ENCODE measurements around the gene CBL. TPM values are rescaled to one million over a fixed set of nuclear protein-coding genes. Genes with fewer than 3 reads are reported as not detected.

Gene CBL
- total and polyA plus RNA-seq, 2 experiments from 2014 or later = 31.6 to 67.6 TPM

DNA sequence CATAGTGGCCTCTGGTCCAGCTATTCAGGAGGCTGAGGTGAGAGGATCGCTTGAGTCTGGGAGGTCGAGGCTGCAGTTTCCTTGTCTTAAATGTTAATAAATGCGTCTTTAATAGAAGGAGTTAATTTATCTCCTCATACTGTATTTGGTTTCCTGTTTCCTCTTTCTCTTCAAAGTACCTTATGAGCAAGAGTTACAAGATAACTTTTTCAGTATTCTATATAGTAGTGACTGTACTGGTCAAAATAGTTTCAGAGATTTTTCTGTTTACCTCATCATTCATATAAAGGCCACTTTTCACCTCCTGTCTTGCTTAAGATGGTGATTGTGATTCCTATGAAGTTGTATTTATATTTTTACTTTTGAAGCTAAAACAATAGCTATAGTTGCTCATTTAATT lies 59.9 kb downstream of the CBL start (continued):
- TF ChIP-seq, protein P1, sequence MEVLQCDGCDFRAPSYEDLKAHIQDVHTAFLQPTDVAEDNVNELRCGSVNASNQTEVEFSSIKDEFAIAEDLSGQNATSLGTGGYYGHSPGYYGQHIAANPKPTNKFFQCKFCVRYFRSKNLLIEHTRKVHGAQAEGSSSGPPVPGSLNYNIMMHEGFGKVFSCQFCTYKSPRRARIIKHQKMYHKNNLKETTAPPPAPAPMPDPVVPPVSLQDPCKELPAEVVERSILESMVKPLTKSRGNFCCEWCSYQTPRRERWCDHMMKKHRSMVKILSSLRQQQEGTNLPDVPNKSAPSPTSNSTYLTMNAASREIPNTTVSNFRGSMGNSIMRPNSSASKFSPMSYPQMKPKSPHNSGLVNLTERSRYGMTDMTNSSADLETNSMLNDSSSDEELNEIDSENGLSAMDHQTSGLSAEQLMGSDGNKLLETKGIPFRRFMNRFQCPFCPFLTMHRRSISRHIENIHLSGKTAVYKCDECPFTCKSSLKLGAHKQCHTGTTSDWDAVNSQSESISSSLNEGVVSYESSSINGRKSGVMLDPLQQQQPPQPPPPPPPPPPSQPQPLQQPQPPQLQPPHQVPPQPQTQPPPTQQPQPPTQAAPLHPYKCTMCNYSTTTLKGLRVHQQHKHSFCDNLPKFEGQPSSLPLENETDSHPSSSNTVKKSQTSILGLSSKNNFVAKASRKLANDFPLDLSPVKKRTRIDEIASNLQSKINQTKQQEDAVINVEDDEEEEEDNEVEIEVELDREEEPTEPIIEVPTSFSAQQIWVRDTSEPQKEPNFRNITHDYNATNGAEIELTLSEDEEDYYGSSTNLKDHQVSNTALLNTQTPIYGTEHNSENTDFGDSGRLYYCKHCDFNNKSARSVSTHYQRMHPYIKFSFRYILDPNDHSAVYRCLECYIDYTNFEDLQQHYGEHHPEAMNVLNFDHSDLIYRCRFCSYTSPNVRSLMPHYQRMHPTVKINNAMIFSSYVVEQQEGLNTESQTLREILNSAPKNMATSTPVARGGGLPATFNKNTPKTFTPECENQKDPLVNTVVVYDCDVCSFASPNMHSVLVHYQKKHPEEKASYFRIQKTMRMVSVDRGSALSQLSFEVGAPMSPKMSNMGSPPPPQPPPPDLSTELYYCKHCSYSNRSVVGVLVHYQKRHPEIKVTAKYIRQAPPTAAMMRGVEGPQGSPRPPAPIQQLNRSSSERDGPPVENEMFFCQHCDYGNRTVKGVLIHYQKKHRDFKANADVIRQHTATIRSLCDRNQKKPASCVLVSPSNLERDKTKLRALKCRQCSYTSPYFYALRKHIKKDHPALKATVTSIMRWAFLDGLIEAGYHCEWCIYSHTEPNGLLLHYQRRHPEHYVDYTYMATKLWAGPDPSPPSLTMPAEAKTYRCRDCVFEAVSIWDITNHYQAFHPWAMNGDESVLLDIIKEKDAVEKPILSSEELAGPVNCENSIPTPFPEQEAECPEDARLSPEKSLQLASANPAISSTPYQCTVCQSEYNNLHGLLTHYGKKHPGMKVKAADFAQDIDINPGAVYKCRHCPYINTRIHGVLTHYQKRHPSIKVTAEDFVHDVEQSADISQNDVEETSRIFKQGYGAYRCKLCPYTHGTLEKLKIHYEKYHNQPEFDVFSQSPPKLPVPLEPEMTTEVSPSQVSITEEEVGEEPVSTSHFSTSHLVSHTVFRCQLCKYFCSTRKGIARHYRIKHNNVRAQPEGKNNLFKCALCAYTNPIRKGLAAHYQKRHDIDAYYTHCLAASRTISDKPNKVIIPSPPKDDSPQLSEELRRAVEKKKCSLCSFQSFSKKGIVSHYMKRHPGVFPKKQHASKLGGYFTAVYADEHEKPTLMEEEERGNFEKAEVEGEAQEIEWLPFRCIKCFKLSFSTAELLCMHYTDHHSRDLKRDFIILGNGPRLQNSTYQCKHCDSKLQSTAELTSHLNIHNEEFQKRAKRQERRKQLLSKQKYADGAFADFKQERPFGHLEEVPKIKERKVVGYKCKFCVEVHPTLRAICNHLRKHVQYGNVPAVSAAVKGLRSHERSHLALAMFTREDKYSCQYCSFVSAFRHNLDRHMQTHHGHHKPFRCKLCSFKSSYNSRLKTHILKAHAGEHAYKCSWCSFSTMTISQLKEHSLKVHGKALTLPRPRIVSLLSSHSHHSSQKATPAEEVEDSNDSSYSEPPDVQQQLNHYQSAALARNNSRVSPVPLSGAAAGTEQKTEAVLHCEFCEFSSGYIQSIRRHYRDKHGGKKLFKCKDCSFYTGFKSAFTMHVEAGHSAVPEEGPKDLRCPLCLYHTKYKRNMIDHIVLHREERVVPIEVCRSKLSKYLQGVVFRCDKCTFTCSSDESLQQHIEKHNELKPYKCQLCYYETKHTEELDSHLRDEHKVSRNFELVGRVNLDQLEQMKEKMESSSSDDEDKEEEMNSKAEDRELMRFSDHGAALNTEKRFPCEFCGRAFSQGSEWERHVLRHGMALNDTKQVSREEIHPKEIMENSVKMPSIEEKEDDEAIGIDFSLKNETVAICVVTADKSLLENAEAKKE (CRISPR knock-in tag; IDR thresholded peaks at IDR 0.05) = no peak
- no peak for TF ChIP-seq ZNF331 (CRISPR knock-in tag; IDR thresholded peaks at IDR 0.05; ENCODE audit: low read depth)
- no peak for TF ChIP-seq POLR2AphosphoS5 (IDR thresholded peaks at IDR 0.05; ENCODE audit: low read depth)

DNA sequence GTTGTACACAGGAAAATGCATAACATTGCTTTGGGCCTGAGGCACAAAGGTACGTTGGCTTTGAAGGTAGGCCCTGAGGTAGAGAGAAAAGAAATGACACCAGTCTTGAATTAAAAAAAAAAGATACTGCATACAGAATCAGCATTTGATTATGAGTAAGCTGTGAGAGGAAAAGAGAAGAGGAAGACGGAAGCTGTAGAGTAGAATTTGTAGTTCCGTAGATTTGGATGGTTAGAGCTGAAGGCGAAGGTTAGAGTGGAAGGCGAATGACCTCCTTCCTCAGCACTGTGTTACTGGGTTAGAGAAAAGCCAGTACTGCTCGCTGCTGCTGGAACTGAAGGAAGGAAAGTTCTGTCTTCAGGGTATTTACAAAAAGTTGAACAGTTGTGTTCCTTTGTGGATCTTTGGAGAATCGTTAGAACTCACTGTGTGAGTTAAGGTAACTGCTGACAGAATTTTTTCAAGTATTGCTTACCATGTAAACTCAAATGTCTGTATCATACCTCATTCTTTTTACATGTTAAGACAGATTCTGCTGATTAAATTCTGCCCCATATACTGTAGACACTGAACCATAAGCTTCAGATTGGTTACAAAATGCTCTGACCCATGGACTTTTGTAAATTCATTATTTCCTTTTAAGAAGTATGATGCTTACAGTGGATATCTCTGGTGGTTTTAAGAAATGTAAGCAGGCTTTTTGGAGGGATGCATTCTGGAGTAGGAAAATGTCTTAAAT lies 60.5 kb downstream of the CBL start:
- Mint-ChIP-seq H3K27me3 (ENCODE audit: insufficient read depth, low read depth, poor library complexity) (peaks cover 2% of the 10 kb centered on the region), H3K27ac (no peak overlapping the region), H3K9me3 (no peaks in the 10 kb centered on the region), H3K4me1 (peaks cover 7% of the 10 kb centered on the region), H3K36me3 (ENCODE audit: low read depth) (no peaks in the 10 kb centered on the region), H3K4me3 (no peak overlapping the region; the same call in 2 of the 3 replicates)
- Histone ChIP-seq H3K4me3 (no peak overlapping the region), H3K27me3 (ENCODE audit: insufficient read depth) (no peaks in the 10 kb centered on the region), H3K27ac (ENCODE audit: low read depth) (peak overlapping the region; percentile 1; the same call in 1 of the 2 replicates), H4K20me1 (replicated peaks; ENCODE audit: insufficient read depth) (peaks cover 41% of the 10 kb centered on the region), H2AFZ (no peak overlapping the region), H3K9me2 (ENCODE audit: insufficient read depth) (no peaks in the 10 kb centered on the region), H3K4me2 (no peak overlapping the region), H3K4me1 (ENCODE audit: insufficient read depth) (peaks cover 4% of the 10 kb centered on the region; the same call in 1 of the 2 replicates), H3K36me3 (ENCODE audit: insufficient read depth) (no peaks in the 10 kb centered on the region), H3F3A (replicated peaks; ENCODE audit: low read depth) (no peaks in the 10 kb centered on the region), H3K79me2 (replicated peaks; ENCODE audit: insufficient read depth) (peaks cover 97% of the 10 kb centered on the region)
- DNase-seq (ENCODE audit: low spot score) (no peak), ATAC-seq (peak; percentile 35; the same call in 2 of the 3 replicates)
- no peak for TF ChIP-seq JUNB (IDR thresholded peaks at IDR 0.05; ENCODE audit: unreplicated experiment)
- TF ChIP-seq POLR2AphosphoS5 (IDR thresholded peaks at IDR 0.05; ENCODE audit: low read depth) = no peak
- TF ChIP-seq CREB1 (CRISPR knock-in tag; IDR thresholded peaks at IDR 0.05; ENCODE audit: low read depth) = no peak
- no peak for TF ChIP-seq NANOG (IDR thresholded peaks at IDR 0.05; ENCODE audit: borderline replicate concordance)
- TF ChIP-seq, protein P2, sequence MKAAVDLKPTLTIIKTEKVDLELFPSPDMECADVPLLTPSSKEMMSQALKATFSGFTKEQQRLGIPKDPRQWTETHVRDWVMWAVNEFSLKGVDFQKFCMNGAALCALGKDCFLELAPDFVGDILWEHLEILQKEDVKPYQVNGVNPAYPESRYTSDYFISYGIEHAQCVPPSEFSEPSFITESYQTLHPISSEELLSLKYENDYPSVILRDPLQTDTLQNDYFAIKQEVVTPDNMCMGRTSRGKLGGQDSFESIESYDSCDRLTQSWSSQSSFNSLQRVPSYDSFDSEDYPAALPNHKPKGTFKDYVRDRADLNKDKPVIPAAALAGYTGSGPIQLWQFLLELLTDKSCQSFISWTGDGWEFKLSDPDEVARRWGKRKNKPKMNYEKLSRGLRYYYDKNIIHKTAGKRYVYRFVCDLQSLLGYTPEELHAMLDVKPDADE (IDR thresholded peaks at IDR 0.05) = no peak
- TF ChIP-seq STAT1 (IDR thresholded peaks at IDR 0.05; ENCODE audit: unreplicated experiment) = no peak
- TF ChIP-seq, protein P1 (CRISPR knock-in tag; IDR thresholded peaks at IDR 0.05) = no peak

Data from GM23338 (cell line).